Heart left ventricle (tissue), 13 donors: ENCODE data around the gene USP54.
"Not testable (repeated sequence)": the region's sequence is repeated elsewhere in the genome, so short reads cannot be mapped to it uniquely, and the experiment has no call there.

Experiments used
- CTCF ChIP-seq, 12 donors: fragments of 200-600 bp; sonication (generic) in 4 of 12; IDR thresholded peaks; one replicate each; pipeline versions ENCODE4 v1.5.0 to v1.8.0; 2018 to 2022; ENCODE audit warnings: antibody characterized with exemption in 12 of 12, mild to moderate bottlenecking in 5 of 12
- POLR2A ChIP-seq, 2 donors: fragments of 450-650 bp; IDR thresholded peaks; one replicate each; pipeline ENCODE4 v1.6.1; 2017; ENCODE audit warnings: antibody characterized with exemption in 2 of 2, mild to moderate bottlenecking in 2 of 2, moderate library complexity in 2 of 2
- donor health status: ischemic (EF 13 %, LVEDD 7.1; RV severe dilation, severe dysfunction).
- donor health status: DM: no; HTN: yes; CAD: no.
- donor health status: DM: no; HTN: no; CAD: no.
- donor health status: ischemic (EF 25% LVEDD 6.9; RV normal size, moderate dysfunction).
- donor health status: ischemic (EF 25% LVEDD 5.7; RV mildly dilated, moderate dysfunction).
- donor health status: ischemic (EF 35%, LVEDD 5.7; RV mildly dilated, moderate dysfunction).
- donor health status: nonischemic (EF 11% LVEDD 7.7; RV severe dilation, severe dysfunction).
- donor health status: DM: yes; HTN: yes; CAD: no.
- donor health status: PGD.
- donor health status: ischemic (EF 29% LVEDD 5.4; RV normal size, mild dysfunction).
- donor health status: nonischemic (EF 23%, LVEDD 6.1; RV moderate dilation, normal function).

- TF ChIP-seq CTCF, POLR2A (IDR thresholded peaks at IDR 0.05): not testable (repeated sequence)
Measured at GRCh38 chr10:73578927-73579326, 12.2 kb downstream of the USP54 start.
